ENCODE data around the gene ACTR1A.

ACTR1A gene

GRCh38 chr10:102465466-102465865 is 37.0 kb downstream of the ACTR1A start:
- TF ChIP-seq CTCF (IDR thresholded peaks at IDR 0.05; ENCODE audit: low read depth, low read length): no peak
- H3K4me3 ChIP-seq (replicated peaks in 1 of 2; ENCODE audit: low read depth in 2 of 2, low read length in 2 of 2): no peak overlapping the region
- no peak for DNase-seq (ENCODE audit: low read depth in 2 of 2)

- DNase-seq (ENCODE audit: low read depth in 2 of 2): no peak
- no peak for TF ChIP-seq CTCF (IDR thresholded peaks at IDR 0.05; ENCODE audit: low read depth, low read length)
- H3K4me3 ChIP-seq (replicated peaks in 1 of 2; ENCODE audit: low read depth in 2 of 2, low read length in 2 of 2): no peak overlapping the region
Measured at GRCh38 chr10:102463983-102464382, 38.5 kb downstream of the ACTR1A start.

GRCh38 chr10:102462512-102463054 is 39.9 kb downstream of the ACTR1A start:
- TF ChIP-seq CTCF (IDR thresholded peaks at IDR 0.05; ENCODE audit: low read depth, low read length): no peak

GRCh38 chr10:102461187-102462054 is 41.1 kb downstream of the ACTR1A start:
- no peak for TF ChIP-seq CTCF (IDR thresholded peaks at IDR 0.05; ENCODE audit: low read depth, low read length)
- DNase-seq (ENCODE audit: low read depth in 2 of 2): peak; percentile 79 to 87
- H3K4me3 ChIP-seq (replicated peaks in 1 of 2; ENCODE audit: low read depth in 2 of 2, low read length in 2 of 2): peak overlapping the region; percentile 51 to 66

More at GRCh38 chr10:102462512-102463054, 39.9 kb downstream of the ACTR1A start:
- no peak for DNase-seq (ENCODE audit: low read depth in 2 of 2)
- no peak overlapping the region for H3K4me3 ChIP-seq (replicated peaks in 1 of 2; ENCODE audit: low read depth in 2 of 2, low read length in 2 of 2)

GRCh38 chr10:102460836-102461186 is 41.7 kb downstream of the ACTR1A start:
- DNase-seq (ENCODE audit: low read depth in 2 of 2): no peak
- peak overlapping the region in 1 of 2 donors; percentile 51 for H3K4me3 ChIP-seq (replicated peaks in 1 of 2; ENCODE audit: low read depth in 2 of 2, low read length in 2 of 2)
- TF ChIP-seq CTCF (IDR thresholded peaks at IDR 0.05; ENCODE audit: low read depth, low read length): no peak

GRCh38 chr10:102458656-102459055 is 43.9 kb downstream of the ACTR1A start:
- DNase-seq (ENCODE audit: low read depth in 2 of 2): no peak
- no peak overlapping the region for H3K4me3 ChIP-seq (replicated peaks in 1 of 2; ENCODE audit: low read depth in 2 of 2, low read length in 2 of 2)
- TF ChIP-seq CTCF (IDR thresholded peaks at IDR 0.05; ENCODE audit: low read depth, low read length): no peak
